ENCODE measurements around the gene TGFB2. TPM values are rescaled to one million over a fixed set of nuclear protein-coding genes. Genes with fewer than 3 reads are reported as not detected.

Gene TGFB2
- total and polyA plus RNA-seq, 7 donors, result 0.23 to 11.8 (median 6.3) TPM

DNA sequence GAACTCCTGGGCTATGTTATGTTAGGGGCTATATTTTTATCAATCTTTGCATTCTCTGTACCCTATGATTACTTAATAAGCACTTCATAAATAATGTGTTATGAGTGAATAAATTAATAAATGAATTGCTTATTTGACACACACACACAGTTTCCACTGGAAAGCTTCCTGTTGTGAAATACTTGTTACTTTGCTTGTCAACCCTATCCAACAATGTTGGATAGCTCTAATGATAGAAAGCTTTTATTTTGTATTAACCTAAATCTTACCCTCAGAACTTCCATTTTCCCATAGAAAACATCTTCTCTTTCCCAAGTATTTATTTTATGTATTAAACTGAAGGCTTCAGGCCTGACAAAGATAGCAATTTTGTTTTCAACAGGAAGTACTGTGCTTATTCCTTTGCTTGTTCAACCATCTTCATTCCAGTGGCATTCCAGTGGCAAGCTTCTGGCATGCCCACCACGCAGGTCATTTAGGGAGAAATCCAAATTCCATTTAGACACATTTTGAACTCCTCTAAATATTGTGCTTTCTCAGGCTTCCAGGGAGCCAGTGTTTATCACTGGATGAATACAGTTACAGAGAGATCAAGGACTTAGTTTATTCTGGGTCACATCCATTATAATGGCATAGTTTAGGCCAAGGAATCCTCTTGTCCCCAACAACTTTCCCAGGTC, 134.4 kb downstream of the TGFB2 start:
- H3K36me3 ChIP-seq, result no peaks in the 10 kb centered on the region
- 67 to 71% methylated on average over 1 of the region's 1 CpG for WGBS, 2 donors
- peak overlapping the region; percentile 63 to 86 (median 75) for H3K27ac ChIP-seq
- intact Hi-C loops (cut with DNase I), result loop anchor here (5.0 kb wide), 1 partner anchor 132 kb away; the partner anchor contains the start of gene TGFB2
- TF ChIP-seq POLR2A (IDR thresholded peaks at IDR 0.05), result no peak
- no peak for TF ChIP-seq POLR2AphosphoS5 (IDR thresholded peaks at IDR 0.05)
- no peak for TF ChIP-seq EP300 (IDR thresholded peaks at IDR 0.05)
- TF ChIP-seq, protein P1, sequence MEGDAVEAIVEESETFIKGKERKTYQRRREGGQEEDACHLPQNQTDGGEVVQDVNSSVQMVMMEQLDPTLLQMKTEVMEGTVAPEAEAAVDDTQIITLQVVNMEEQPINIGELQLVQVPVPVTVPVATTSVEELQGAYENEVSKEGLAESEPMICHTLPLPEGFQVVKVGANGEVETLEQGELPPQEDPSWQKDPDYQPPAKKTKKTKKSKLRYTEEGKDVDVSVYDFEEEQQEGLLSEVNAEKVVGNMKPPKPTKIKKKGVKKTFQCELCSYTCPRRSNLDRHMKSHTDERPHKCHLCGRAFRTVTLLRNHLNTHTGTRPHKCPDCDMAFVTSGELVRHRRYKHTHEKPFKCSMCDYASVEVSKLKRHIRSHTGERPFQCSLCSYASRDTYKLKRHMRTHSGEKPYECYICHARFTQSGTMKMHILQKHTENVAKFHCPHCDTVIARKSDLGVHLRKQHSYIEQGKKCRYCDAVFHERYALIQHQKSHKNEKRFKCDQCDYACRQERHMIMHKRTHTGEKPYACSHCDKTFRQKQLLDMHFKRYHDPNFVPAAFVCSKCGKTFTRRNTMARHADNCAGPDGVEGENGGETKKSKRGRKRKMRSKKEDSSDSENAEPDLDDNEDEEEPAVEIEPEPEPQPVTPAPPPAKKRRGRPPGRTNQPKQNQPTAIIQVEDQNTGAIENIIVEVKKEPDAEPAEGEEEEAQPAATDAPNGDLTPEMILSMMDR (IDR thresholded peaks at IDR 0.05), result no peak
- DNase-seq, result no peak
- H3K9me3 ChIP-seq, result no peaks in the 10 kb centered on the region
- H3K27me3 ChIP-seq, result no peaks in the 10 kb centered on the region
- H3K4me3 ChIP-seq, result no peak overlapping the region
- H3K4me1 ChIP-seq, result peaks cover 0 to 58% (median 40%) of the 10 kb centered on the region in 4 donors

DNA sequence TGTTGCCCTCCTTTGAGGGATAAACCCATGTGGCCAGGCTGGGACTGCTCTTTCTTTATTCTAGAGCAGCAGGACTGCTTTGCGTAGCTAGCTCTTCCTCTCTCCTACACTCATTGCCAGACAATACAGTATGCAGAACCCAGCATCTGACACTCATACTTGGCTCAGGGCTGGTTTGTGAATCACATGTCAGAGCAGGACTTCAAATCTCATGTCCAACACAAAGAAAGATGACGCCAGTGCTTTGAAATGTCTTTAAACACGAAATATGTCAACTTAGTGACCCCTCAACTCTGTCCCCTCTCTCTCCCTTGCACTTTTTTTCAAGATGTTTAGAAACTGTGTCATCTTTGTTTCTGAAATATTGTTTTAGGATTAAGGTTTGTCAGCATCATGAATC, 135.0 kb downstream of the TGFB2 start:
- DNase-seq, result peak; percentile 65
- peak overlapping the region; percentile 63 to 86 (median 75) for H3K27ac ChIP-seq
- H3K9me3 ChIP-seq, result no peaks in the 10 kb centered on the region
- WGBS, 2 donors, result 73 to 77% methylated on average over 3 of the region's 3 CpGs
- peak in 3 of 4 donors; percentile 36 to 58 (median 40) for TF ChIP-seq POLR2AphosphoS5 (IDR thresholded peaks at IDR 0.05)
- TF ChIP-seq, protein P1 (IDR thresholded peaks at IDR 0.05), result no peak
- peaks cover 0 to 55% (median 38%) of the 10 kb centered on the region in 4 donors for H3K4me1 ChIP-seq
- no peak overlapping the region for H3K4me3 ChIP-seq
- intact Hi-C loops (cut with DNase I), result loop anchor here (5.0 kb wide), 1 partner anchor 133 kb away; the partner anchor contains the start of gene TGFB2
- H3K36me3 ChIP-seq, result no peaks in the 10 kb centered on the region
- H3K27me3 ChIP-seq, result no peaks in the 10 kb centered on the region

DNA sequence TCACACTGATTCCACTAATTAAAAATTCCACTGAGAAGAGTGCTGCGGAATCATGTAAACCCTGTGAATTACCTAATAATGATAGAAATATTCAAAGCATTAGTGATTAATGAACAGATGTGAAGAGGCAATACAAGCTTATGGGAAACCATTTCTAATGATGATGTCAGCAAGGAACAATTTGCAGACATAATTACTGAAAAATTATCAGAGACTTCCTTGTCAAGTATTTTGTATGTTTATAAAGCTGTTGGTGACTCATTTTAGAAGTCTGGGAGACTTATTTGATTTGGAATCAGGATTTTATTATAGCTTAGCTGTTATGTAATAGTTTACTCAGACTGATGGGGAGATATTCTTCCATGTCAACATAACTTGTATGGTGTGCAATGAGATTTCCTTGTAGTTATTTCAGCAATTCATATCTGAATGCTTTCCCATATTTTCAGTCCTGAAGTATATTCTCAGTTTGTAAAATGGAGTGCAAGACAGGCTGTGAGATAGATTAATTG, 135.5 kb downstream of the TGFB2 start:
- Histone ChIP-seq H3K9me3 (no peaks in the 10 kb centered on the region), H3K36me3 (no peaks in the 10 kb centered on the region), H3K27me3 (no peaks in the 10 kb centered on the region), H3K27ac (peak overlapping the region; percentile 63 to 86 (median 75)), H3K4me1 (peaks cover 0 to 49% (median 35%) of the 10 kb centered on the region in 4 donors), H3K4me3 (no peak overlapping the region)
- intact Hi-C loops (cut with DNase I), result loop anchor here (5.0 kb wide), 1 partner anchor 133 kb away; the partner anchor contains the start of gene TGFB2
- TF ChIP-seq EP300 (IDR thresholded peaks at IDR 0.05), result no peak
- peak in 1 of 4 donors; percentile 45 for TF ChIP-seq POLR2AphosphoS5 (IDR thresholded peaks at IDR 0.05)
- WGBS, 2 donors, result 73 to 91% methylated on average over 1 of the region's 1 CpG
- DNase-seq, result no peak

DNA sequence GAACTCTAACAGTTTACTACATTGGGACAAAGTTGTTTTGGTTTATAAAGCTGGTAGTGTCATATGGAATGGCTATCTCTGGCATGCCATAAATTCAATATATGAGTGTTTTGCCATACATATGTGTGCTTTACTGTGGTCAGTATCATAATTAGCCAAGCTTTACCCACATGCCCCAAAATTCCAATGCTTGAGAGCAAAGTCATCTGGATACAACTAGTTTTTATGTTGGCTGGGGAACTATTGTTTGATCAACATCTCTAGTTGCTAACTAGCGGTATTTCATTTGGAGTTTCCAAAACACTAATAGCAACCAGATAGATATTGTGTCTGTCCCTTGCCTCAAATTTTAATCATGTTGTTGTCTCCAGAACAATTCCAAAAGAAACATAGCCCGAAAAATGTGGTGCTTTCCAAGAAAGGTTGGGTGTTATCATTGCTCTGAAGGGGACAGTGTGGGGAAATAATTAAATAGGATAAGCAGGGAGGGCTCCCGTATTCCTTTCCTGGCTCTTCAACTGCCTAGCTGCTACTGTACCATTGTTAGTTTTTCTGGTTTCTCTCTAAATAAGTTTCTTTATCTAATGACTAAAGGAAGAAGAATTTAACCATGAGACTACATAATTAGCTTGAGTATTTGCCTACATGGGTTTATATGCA, 136.1 kb downstream of the TGFB2 start:
- Histone ChIP-seq H3K27me3 (no peaks in the 10 kb centered on the region), H3K27ac (peak overlapping the region; percentile 63 to 86 (median 75)), H3K9me3 (no peaks in the 10 kb centered on the region), H3K36me3 (no peaks in the 10 kb centered on the region), H3K4me3 (no peak overlapping the region), H3K4me1 (peaks cover 0 to 45% (median 30%) of the 10 kb centered on the region in 4 donors)
- intact Hi-C loops (cut with DNase I), result loop anchor here (5.0 kb wide), 1 partner anchor 134 kb away; the partner anchor contains the start of gene TGFB2
- 54 to 55% methylated on average over 3 of the region's 3 CpGs for WGBS, 2 donors
- TF ChIP-seq POLR2AphosphoS5 (IDR thresholded peaks at IDR 0.05) (no peak), POLR2A (IDR thresholded peaks at IDR 0.05) (no peak), EP300 (IDR thresholded peaks at IDR 0.05) (no peak)
- TF ChIP-seq, protein P1 (IDR thresholded peaks at IDR 0.05), result no peak
- no peak for DNase-seq

DNA sequence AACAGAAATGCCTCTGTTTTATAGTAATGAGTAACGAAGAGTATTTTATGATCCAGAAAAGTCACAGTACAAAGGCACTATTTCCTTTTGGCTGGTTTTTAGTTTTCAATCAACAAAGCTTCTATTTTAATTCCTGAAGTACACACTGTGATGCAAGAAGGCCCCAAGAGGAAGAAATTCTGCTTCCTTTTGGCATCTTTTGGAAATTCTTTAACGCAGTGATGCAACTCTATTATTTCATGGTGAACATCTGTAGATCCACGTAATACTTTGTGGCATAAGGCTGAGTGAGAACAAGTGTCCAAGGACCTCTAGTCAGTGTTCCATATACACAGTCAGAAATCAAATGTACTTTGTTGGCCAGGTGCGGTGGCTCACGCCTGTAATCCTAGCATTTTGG, 137.5 kb downstream of the TGFB2 start:
- 71 to 85% methylated on average over 5 of the region's 5 CpGs for WGBS, 2 donors
- H3K27ac ChIP-seq, result peak overlapping the region in 2 of 4 donors; percentile 83 to 86
- no peak overlapping the region for H3K4me3 ChIP-seq
- no peaks in the 10 kb centered on the region for H3K9me3 ChIP-seq
- intact Hi-C loops (cut with DNase I), result loop anchor here (5.0 kb wide), 1 partner anchor 135 kb away; the partner anchor contains the start of gene TGFB2
- DNase-seq, result no peak
- H3K4me1 ChIP-seq, result peaks cover 0 to 48% (median 26%) of the 10 kb centered on the region in 4 donors
- TF ChIP-seq, protein P1 (IDR thresholded peaks at IDR 0.05), result no peak
- TF ChIP-seq POLR2AphosphoS5 (IDR thresholded peaks at IDR 0.05) (peak in 3 of 4 donors; percentile 49 to 68 (median 57)), POLR2A (IDR thresholded peaks at IDR 0.05) (no peak), EP300 (IDR thresholded peaks at IDR 0.05) (peak in 1 of 4 donors; percentile 60)
- no peaks in the 10 kb centered on the region for H3K36me3 ChIP-seq
- H3K27me3 ChIP-seq, result no peaks in the 10 kb centered on the region

Data from sigmoid colon (tissue), 7 donors.